Testis (tissue), 3 donors: ENCODE measurements around the gene PVR. TPM values are rescaled to one million over a fixed set of nuclear protein-coding genes. Genes with fewer than 3 reads are reported as not detected.

Experiments used
- DNase-seq: peaks from one replicate; pipeline ENCODE4 v3.0.0-alpha.2; 2019
- H3K27ac ChIP-seq, 2 donors: fragments of 200-600 bp; sonication (generic); one replicate each; pipeline ENCODE4 v1.5.1; 2019
- H3K27me3 ChIP-seq: fragments of 200-600 bp; sonication (generic); one replicate; pipeline ENCODE4 v1.5.1; 2019
- H3K36me3 ChIP-seq: fragments of 200-600 bp; sonication (generic); one replicate; pipeline ENCODE4 v1.5.1; 2017; ENCODE audit warnings: low read depth; ENCODE audit errors: missing control alignments
- H3K4me1 ChIP-seq: fragments of 200-600 bp; sonication (generic); one replicate; pipeline ENCODE4 v1.5.1; 2019
- H3K4me3 ChIP-seq, 2 donors: fragments of 200-600 bp; sonication (generic); one replicate each; pipeline ENCODE4 v1.5.1; 2017 to 2019
- H3K9me3 ChIP-seq: fragments of 200-600 bp; sonication (generic); one replicate; pipeline ENCODE4 v1.5.1; 2017
- POLR2A ChIP-seq: fragments of 450-650 bp; IDR thresholded peaks from one replicate; pipeline ENCODE4 v1.6.1; 2017; ENCODE audit warnings: antibody characterized with exemption, mild to moderate bottlenecking, moderate library complexity
- WGBS, 2 donors: methylation state at CpG; one replicate each; pipeline ENCODE4 v1.1.5; 2018; 5-methylcytosine and 5-hydroxymethylcytosine counted together
- intact Hi-C: fragments of 100-400 bp; cut with DNase I; formaldehyde crosslinking; loops from one replicate; pipeline ENCODE4 v1.15.1; 2023; ENCODE audit warnings: low total_unique reads
- polyA plus RNA-seq: library from polyadenylated mRNA; stranded (reverse); fragments of 350-450 nt; fragmentation: Illumina TruSeq; extraction: RNeasy Lipid Tissue Mini Kit (QIAGEN cat#74804); gene quantifications from one replicate; pipeline ENCODE4 v1.2.3, GENCODE V29; 2014; ENCODE audit warnings: low read depth, low replicate concordance; ENCODE audit not compliant: insufficient read depth
- total RNA-seq, 2 donors: library from RNA; depleted of rRNA; stranded (reverse); fragments of >200 nt; gene quantifications; one replicate each; pipeline ENCODE4 v1.2.3, GENCODE V29; 2016
- TF ChIP-seq, protein P1 (sequence below), 3 experiments: fragments of 450-650 bp in 2 of 3; fragments of 200-600 bp in 1 of 3; sonication (generic) in 1 of 3; IDR thresholded peaks; one replicate each; pipeline ENCODE4 v1.5.1; 2016 to 2019; ENCODE audit warnings: antibody characterized with exemption in 3 of 3, mild to moderate bottlenecking in 2 of 3, moderate library complexity in 1 of 3

Gene PVR
- total and polyA plus RNA-seq, 3 donors from 2014 or later, result 29.1 to 41.1 (median 31.9) TPM

GRCh38 chr19:44642377-44642776 is 1.3 kb upstream of the PVR start:
- no peak for DNase-seq
- TF ChIP-seq, protein P1, sequence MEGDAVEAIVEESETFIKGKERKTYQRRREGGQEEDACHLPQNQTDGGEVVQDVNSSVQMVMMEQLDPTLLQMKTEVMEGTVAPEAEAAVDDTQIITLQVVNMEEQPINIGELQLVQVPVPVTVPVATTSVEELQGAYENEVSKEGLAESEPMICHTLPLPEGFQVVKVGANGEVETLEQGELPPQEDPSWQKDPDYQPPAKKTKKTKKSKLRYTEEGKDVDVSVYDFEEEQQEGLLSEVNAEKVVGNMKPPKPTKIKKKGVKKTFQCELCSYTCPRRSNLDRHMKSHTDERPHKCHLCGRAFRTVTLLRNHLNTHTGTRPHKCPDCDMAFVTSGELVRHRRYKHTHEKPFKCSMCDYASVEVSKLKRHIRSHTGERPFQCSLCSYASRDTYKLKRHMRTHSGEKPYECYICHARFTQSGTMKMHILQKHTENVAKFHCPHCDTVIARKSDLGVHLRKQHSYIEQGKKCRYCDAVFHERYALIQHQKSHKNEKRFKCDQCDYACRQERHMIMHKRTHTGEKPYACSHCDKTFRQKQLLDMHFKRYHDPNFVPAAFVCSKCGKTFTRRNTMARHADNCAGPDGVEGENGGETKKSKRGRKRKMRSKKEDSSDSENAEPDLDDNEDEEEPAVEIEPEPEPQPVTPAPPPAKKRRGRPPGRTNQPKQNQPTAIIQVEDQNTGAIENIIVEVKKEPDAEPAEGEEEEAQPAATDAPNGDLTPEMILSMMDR (IDR thresholded peaks at IDR 0.05), result no peak
- TF ChIP-seq POLR2A, result no peak
- no peaks in the 10 kb centered on the region for H3K4me1 ChIP-seq
- no peaks in the 10 kb centered on the region for H3K27me3 ChIP-seq
- WGBS, 2 donors, result 36 to 40% methylated on average over 1 of the region's 1 CpG
- H3K9me3 ChIP-seq, result no peaks in the 10 kb centered on the region
- H3K27ac ChIP-seq, result no peak overlapping the region
- intact Hi-C loops, result no loop called here
- H3K4me3 ChIP-seq, result no peak overlapping the region
- H3K36me3 ChIP-seq, result no peaks in the 10 kb centered on the region

DNA sequence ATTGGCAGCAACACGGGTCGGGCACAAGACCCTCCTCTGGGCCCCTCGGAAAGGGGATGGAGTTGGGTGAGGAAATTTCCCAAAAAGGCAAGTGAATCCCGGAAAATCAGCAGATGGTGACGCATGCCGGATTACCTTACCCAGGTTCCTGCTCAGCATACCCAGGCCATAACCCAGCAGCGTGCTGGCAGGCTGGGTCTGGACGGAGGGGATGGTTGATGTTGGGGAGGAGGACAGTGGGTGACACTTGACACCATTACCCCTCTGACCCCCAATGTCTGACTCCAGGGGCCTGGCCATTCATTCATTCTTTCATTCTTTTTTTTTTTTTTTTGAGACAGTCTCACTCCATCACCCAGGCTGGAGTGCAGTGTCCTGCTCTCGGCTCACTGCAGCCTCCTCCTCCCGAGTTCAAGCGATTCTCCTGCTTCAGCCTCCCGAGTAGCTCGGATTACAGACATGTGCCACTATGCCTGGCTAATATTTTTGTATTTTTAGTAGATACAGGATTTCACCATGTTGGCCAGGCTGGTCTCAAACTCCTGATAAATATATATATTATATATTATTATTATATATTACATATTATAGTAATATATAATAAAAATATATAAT is 799 bp downstream of the PVR start:
- H3K9me3 ChIP-seq, result no peaks in the 10 kb centered on the region
- H3K4me1 ChIP-seq, result peaks cover 8% of the 10 kb centered on the region
- DNase-seq, result peak; percentile 55
- WGBS, 2 donors, result 2 to 5% methylated on average over 13 of the region's 13 CpGs
- TF ChIP-seq, protein P1 (IDR thresholded peaks at IDR 0.05), result no peak
- TF ChIP-seq POLR2A, result no peak
- intact Hi-C loops, result no loop called here
- H3K36me3 ChIP-seq, result no peaks in the 10 kb centered on the region
- no peaks in the 10 kb centered on the region for H3K27me3 ChIP-seq
- peak overlapping the region; percentile 82 to 87 for H3K4me3 ChIP-seq
- H3K27ac ChIP-seq, result peak overlapping the region; percentile 81 to 82

DNA sequence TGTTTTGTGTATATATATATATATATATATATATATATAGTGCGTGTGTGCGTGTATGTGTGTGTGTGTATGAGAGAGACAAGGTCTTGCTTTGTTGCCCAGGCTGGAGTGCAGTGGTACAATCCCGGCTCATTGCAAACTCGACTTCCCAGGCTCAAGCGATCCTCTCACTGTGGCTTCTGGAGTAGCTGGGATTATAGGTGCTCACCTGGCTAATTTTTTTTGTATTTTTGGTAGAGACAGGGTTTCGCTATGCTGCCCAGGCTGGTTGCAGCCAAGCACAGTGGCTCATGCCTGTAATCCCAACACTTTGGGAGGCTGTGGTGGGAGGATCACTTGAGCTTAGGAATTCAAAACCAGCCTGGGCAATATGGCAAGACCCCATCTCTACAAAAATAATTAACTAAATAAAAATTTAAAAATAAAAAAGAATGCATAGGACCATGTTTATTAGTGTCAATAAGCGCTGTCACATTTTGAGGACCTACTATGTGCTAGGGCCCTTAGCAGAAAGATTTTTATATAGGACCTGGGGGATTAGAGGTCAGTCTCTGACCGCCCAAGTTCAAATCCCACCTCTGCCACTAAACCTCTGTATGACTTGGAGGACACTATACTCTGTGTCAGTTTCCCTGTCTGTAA is 1.8 kb downstream of the PVR start:
- Histone ChIP-seq H3K4me3 (no peak overlapping the region), H3K27ac (no peak overlapping the region), H3K36me3 (no peaks in the 10 kb centered on the region), H3K9me3 (no peaks in the 10 kb centered on the region), H3K4me1 (peaks cover 8% of the 10 kb centered on the region), H3K27me3 (no peaks in the 10 kb centered on the region)
- WGBS, 2 donors, result 69 to 79% methylated on average over 8 of the region's 8 CpGs
- TF ChIP-seq, protein P1 (IDR thresholded peaks at IDR 0.05), result no peak
- no peak for TF ChIP-seq POLR2A
- DNase-seq, result no peak
- intact Hi-C loops, result no loop called here

DNA sequence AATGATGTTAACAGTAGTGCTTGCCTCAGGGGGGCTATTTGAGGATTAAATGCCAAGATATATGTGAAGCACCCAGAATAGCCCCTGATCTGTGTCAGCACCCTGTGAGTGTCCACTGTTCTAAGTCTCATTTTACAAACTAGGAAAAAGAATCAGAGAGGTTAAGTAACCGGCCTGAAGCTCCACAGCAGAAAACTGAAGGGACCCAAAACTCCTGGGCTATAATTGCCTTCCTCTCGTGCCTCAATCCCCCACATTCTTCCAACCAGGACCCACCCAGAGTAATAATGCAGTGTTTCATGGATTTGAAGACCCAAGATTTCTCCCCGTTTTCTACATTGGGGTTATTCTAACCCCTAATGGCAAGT is 2.3 kb downstream of the PVR start:
- Histone ChIP-seq H3K27me3 (no peaks in the 10 kb centered on the region), H3K36me3 (no peaks in the 10 kb centered on the region), H3K9me3 (no peaks in the 10 kb centered on the region), H3K27ac (no peak overlapping the region), H3K4me1 (peaks cover 8% of the 10 kb centered on the region), H3K4me3 (no peak overlapping the region)
- DNase-seq, result no peak
- TF ChIP-seq, protein P1 (IDR thresholded peaks at IDR 0.05), result no peak
- no peak for TF ChIP-seq POLR2A
- intact Hi-C loops, result no loop called here
- 90 to 96% methylated on average over 3 of the region's 3 CpGs for WGBS, 2 donors

- H3K4me1 ChIP-seq, result peaks cover 8% of the 10 kb centered on the region
- no peaks in the 10 kb centered on the region for H3K27me3 ChIP-seq
- no peak for DNase-seq
- H3K4me3 ChIP-seq, result no peak overlapping the region
- intact Hi-C loops, result no loop called here
- TF ChIP-seq POLR2A, result no peak
- TF ChIP-seq, protein P1 (IDR thresholded peaks at IDR 0.05), result no peak
- H3K9me3 ChIP-seq, result no peaks in the 10 kb centered on the region
- H3K27ac ChIP-seq, result no peak overlapping the region
- 46 to 74% methylated on average over 26 to 31 of the region's 31 CpGs for WGBS, 2 donors
- H3K36me3 ChIP-seq, result no peaks in the 10 kb centered on the region
Observed at GRCh38 chr19:44647144-44647543, 3.4 kb downstream of the PVR start.
